AG04450 (cell line): Measurements from ENCODE around the gene CFAP221. TPM values are rescaled to one million over a fixed set of nuclear protein-coding genes. Genes with fewer than 3 reads are reported as not detected.

Source experiments
- CTCF ChIA-PET: fragments of 300-600, 350-600 bp; formaldehyde crosslinking; extraction: SDS; loops from one replicate; lab custom pipeline; 2022; ENCODE audit warnings: antibody characterized with exemption, inconsistent platforms; lab: Charles Lee
- POLR2A ChIA-PET: fragments of 350-600 bp; formaldehyde crosslinking; extraction: SDS; loops from one replicate; lab custom pipeline; 2021; ENCODE audit warnings: antibody characterized with exemption, inconsistent platforms; lab: Yijun Ruan, JAX
- DNase-seq: peaks from one replicate; pipeline ENCODE4 v3.0.0-alpha.2; 2011; ENCODE audit warnings: low read depth, low spot score
- H3K27ac ChIP-seq: one replicate; pipeline ENCODE4 v1.5.1; 2012; ENCODE audit warnings: low read depth, low read length, control low read depth
- H3K27me3 ChIP-seq: one replicate; pipeline ENCODE4 v1.6.0; 2012; ENCODE audit warnings: low read length; ENCODE audit not compliant: control insufficient read depth, insufficient read depth
- H3K4me3 ChIP-seq: 2 replicates; pipeline ENCODE4 v1.5.1; 2011; ENCODE audit warnings: mild to moderate bottlenecking, low read depth, low read length, control low read depth
- H3K9me3 ChIP-seq: 2 replicates; pipeline ENCODE4 v1.5.1; 2012; ENCODE audit warnings: low read length; ENCODE audit not compliant: control insufficient read depth, insufficient read depth
- polyA plus RNA-seq: library from polyadenylated mRNA; depleted of rRNA; stranded (reverse); fragments of >200 nt; gene quantifications from 2 replicates; pipeline ENCODE4 v1.2.3, GENCODE V29; 2011
- TF ChIP-seq, protein P1 (sequence below): IDR thresholded peaks from 2 replicates; pipeline ENCODE4 v1.5.1; 2011; ENCODE audit warnings: low read depth, low read length, control low read depth, inconsistent platforms

The CFAP221 gene
- polyA plus RNA-seq, 1 experiment, result not detected

DNA sequence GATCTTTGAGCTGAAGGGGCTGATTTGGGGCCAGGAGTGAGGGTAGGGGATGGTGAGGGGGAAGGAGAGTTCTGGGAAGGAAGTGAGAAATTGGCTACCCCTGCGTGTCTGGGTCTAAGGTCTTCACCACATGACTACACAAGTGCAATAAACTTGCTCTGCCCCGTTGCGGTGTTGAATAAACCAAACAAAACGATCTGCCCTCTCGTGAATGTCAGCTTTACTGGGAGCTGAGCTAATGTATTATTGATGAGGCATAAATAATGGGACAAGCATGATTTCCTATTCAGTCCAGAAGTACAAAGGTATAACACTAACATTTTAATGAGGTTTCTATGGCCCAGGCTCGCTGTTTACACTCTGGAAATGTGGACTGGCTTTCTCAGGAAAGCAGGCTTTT lies 8.0 kb upstream of the CFAP221 start:
- TF ChIP-seq, protein P1, sequence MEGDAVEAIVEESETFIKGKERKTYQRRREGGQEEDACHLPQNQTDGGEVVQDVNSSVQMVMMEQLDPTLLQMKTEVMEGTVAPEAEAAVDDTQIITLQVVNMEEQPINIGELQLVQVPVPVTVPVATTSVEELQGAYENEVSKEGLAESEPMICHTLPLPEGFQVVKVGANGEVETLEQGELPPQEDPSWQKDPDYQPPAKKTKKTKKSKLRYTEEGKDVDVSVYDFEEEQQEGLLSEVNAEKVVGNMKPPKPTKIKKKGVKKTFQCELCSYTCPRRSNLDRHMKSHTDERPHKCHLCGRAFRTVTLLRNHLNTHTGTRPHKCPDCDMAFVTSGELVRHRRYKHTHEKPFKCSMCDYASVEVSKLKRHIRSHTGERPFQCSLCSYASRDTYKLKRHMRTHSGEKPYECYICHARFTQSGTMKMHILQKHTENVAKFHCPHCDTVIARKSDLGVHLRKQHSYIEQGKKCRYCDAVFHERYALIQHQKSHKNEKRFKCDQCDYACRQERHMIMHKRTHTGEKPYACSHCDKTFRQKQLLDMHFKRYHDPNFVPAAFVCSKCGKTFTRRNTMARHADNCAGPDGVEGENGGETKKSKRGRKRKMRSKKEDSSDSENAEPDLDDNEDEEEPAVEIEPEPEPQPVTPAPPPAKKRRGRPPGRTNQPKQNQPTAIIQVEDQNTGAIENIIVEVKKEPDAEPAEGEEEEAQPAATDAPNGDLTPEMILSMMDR, result no peak
- POLR2A ChIA-PET, result no interaction called here
- Histone ChIP-seq H3K4me3 (no peak overlapping the region), H3K27ac (no peak overlapping the region), H3K27me3 (no peaks in the 10 kb centered on the region), H3K9me3 (no peaks in the 10 kb centered on the region)
- CTCF ChIA-PET, result no interaction called here
- no peak for DNase-seq

DNA sequence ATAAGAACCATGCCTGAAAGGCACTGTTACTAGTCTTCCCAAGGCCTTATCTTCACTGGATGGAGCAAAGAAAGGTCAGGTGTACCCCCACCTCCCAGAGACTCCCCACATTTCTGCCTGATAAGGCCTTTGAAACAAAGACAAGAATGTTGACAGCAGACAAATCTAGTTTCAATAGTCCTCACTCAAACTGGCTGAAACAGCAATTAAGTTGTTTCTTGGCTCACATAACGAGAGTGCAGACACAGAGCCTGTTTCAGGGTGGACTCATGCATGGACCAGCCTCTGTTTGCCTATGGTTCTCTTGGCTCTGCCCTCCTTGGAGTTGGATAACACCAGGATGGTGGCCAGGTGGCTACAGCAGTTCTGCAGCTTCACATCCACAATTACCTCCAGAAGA lies 7.5 kb upstream of the CFAP221 start:
- H3K9me3 ChIP-seq, result no peaks in the 10 kb centered on the region
- peaks cover 4% of the 10 kb centered on the region for H3K27me3 ChIP-seq
- no peak overlapping the region for H3K4me3 ChIP-seq
- H3K27ac ChIP-seq, result no peak overlapping the region
- ChIA-PET CTCF (no interaction called here), POLR2A (no interaction called here)
- TF ChIP-seq, protein P1, result no peak
- no peak for DNase-seq

DNA sequence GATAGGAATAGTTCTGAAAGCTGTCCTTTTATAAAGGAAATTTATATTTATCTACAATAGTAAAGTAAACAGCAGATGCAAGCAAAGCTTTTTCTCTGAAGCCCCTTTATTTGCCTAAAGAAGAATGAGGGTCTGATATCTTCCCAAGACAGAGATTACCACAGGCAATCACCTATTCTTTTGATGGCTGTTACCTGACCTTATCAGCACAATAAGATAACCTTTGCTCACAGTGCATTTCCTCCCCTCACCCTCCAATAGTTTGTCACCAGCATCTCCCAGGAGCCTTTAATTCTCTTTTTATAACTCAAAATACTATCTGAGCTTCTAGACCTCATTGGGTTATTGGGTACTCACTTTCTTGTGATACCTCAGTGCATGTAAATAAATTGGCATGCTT lies 6.5 kb upstream of the CFAP221 start:
- ChIA-PET POLR2A (no interaction called here), CTCF (no interaction called here)
- no peak overlapping the region for H3K27ac ChIP-seq
- H3K9me3 ChIP-seq, result no peaks in the 10 kb centered on the region
- TF ChIP-seq, protein P1, result no peak
- no peak overlapping the region for H3K4me3 ChIP-seq
- no peak for DNase-seq
- H3K27me3 ChIP-seq, result peaks cover 7% of the 10 kb centered on the region

DNA sequence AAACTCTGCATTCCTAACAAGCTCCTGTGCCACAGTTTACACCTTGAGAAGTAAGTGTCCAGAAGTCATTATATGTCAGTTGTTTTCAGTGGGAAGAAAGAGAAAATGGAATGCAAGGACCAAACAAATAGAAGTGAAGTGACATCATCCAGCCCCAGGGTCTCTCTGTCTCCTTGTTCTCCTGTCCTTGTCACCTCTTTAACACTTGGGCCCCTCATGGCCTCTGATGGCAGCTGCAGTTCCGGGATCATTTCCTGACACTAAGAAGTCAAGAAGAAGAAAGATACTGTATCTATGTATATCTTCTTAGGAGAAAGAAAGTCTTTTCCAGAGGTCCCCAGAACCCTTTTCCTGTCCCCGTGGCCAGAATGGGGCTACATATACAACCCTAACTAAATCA lies 2.8 kb upstream of the CFAP221 start:
- H3K27me3 ChIP-seq, result peaks cover 20% of the 10 kb centered on the region
- no peak overlapping the region for H3K4me3 ChIP-seq
- TF ChIP-seq, protein P1, result no peak
- DNase-seq, result no peak
- H3K27ac ChIP-seq, result no peak overlapping the region
- CTCF ChIA-PET, result no interaction called here
- POLR2A ChIA-PET, result no interaction called here
- no peaks in the 10 kb centered on the region; the same call in 1 of the 2 replicates for H3K9me3 ChIP-seq

DNA sequence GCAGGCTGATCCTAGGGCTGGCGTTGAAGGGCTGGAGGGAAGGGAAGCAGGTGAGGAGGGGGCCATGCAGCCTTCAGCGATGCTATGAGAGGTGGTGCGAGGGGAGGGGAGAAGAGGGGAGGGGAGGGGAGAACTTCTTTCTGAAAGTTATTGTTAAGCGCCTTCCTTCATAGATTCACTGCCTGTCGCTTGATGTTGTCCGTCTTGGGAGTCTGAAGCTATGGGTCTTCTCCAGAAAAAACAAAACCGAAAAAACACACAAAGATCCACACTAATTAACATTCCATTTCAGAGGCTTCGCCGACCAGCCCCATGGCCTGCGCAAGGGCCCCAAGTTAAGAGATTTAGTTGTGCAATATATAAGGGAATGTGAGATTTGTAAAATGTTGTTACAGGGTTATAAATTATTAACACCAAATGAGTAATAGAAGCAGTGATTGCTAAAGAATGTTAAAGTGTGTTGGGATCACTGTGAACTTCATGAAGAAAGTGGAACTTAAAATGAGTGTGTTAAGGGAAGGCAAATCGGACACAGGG lies 758 bp downstream of the CFAP221 start:
- H3K4me3 ChIP-seq, result no peak overlapping the region
- H3K27ac ChIP-seq, result no peak overlapping the region
- TF ChIP-seq, protein P1, result no peak
- CTCF ChIA-PET, result no interaction called here
- POLR2A ChIA-PET, result no interaction called here
- DNase-seq, result no peak
- no peaks in the 10 kb centered on the region; the same call in 1 of the 2 replicates for H3K9me3 ChIP-seq
- peaks cover 20% of the 10 kb centered on the region for H3K27me3 ChIP-seq
